Erythroblast (primary cell): ENCODE data around the gene RIC1.

Source experiments
- GATA1 ChIP-seq: IDR thresholded peaks from 2 replicates; pipeline ENCODE4 v1.6.1; 2011; ENCODE audit warnings: low read depth, mild to moderate bottlenecking, control low read depth, low read length, moderate library complexity
- POLR2A ChIP-seq: IDR thresholded peaks from 2 replicates; pipeline ENCODE4 v1.6.1; 2011; ENCODE audit warnings: mild to moderate bottlenecking, low read length

- TF ChIP-seq POLR2A (no peak), GATA1 (no peak)
These were observed 83.9 kb downstream of the RIC1 start for GRCh38 chr9:5712651-5713390.
